NCI-H146 treated with DMSO at 0.1 percent for 48 hours (cell line): ENCODE measurements around the gene KAT14.
"Not testable (repeated sequence)": the region's sequence is repeated elsewhere in the genome, so short reads cannot be mapped to it uniquely, and the experiment has no call there.

Experiments
- DNase-seq: peaks from one replicate; lab custom pipeline; 2025; ENCODE audit not compliant: unreplicated experiment; lab: John Stamatoyannopoulos, UW

KAT14 gene

GRCh38 chr20:18137412-18138265, at the start of gene KAT14, which contains the start of gene PET117:
KAT14 (plus strand) TSS chr20:18137863; CDS start chr20:18142661, 4,798 bp downstream.
PET117 (plus strand) TSS chr20:18137863; CDS start chr20:18137956, 93 bp downstream.
- peak; percentile 71 for DNase-seq

GRCh38 chr20:18088298-18088697, 49.4 kb upstream of the KAT14 start:
- not testable (repeated sequence) for DNase-seq

- not testable (repeated sequence) for DNase-seq
These were observed 48.8 kb upstream of the KAT14 start for GRCh38 chr20:18088841-18089240.

- DNase-seq, result no peak
These were observed 47.6 kb upstream of the KAT14 start for GRCh38 chr20:18090044-18090443.

GRCh38 chr20:18090477-18090876, 47.2 kb upstream of the KAT14 start:
- no peak for DNase-seq

GRCh38 chr20:18091623-18092022, 46.0 kb upstream of the KAT14 start:
- DNase-seq, result no peak

- DNase-seq, result no peak
These were observed 44.8 kb upstream of the KAT14 start for GRCh38 chr20:18092890-18093289.

- DNase-seq, result no peak
These were observed 44.3 kb upstream of the KAT14 start for GRCh38 chr20:18093388-18093787.

- no peak for DNase-seq
These were observed 43.5 kb upstream of the KAT14 start for GRCh38 chr20:18094191-18094590.

GRCh38 chr20:18100569-18100968, 37.1 kb upstream of the KAT14 start:
- not testable (repeated sequence) for DNase-seq

- DNase-seq, result no peak
These were observed 36.4 kb upstream of the KAT14 start for GRCh38 chr20:18101125-18101810.

- DNase-seq, result peak; percentile 95
These were observed 34.2 kb upstream of the KAT14 start for GRCh38 chr20:18103497-18103896.

- no peak for DNase-seq
These were observed 29.3 kb upstream of the KAT14 start for GRCh38 chr20:18108326-18108725.

GRCh38 chr20:18128574-18128973, 9.1 kb upstream of the KAT14 start:
- not testable (repeated sequence) for DNase-seq

- no peak for DNase-seq
These were observed 5.0 kb upstream of the KAT14 start for GRCh38 chr20:18132663-18133062.

- no peak for DNase-seq
These were observed 3.7 kb upstream of the KAT14 start for GRCh38 chr20:18133962-18134361.

GRCh38 chr20:18138266-18138582, 561 bp downstream of the KAT14 start:
- DNase-seq, result no peak

GRCh38 chr20:18138639-18139583, 1.2 kb downstream of the KAT14 start:
- no peak for DNase-seq

- no peak for DNase-seq
These were observed 2.2 kb downstream of the KAT14 start for GRCh38 chr20:18139832-18140231.

- DNase-seq, result no peak
These were observed 7.0 kb downstream of the KAT14 start for GRCh38 chr20:18144541-18145099.

GRCh38 chr20:18154342-18154741, 16.7 kb downstream of the KAT14 start:
- no peak for DNase-seq
